Pulmonary artery endothelial cell (primary cell): ENCODE measurements around the gene WDR31. TPM values are rescaled to one million over a fixed set of nuclear protein-coding genes. Genes with fewer than 3 reads are reported as not detected.
"Not testable (repeated sequence)": the region's sequence is repeated elsewhere in the genome, so short reads cannot be mapped to it uniquely, and the experiment has no call there.

ENCODE experiments used
- DNase-seq: peaks from one replicate; pipeline ENCODE4 v3.0.0-alpha.2; 2011; ENCODE audit warnings: low read depth, low spot score
- total RNA-seq: library from RNA; depleted of rRNA; stranded (reverse); fragments of >200 nt; gene quantifications from 2 replicates; pipeline ENCODE4 v1.2.3, GENCODE V29; 2014

Gene WDR31
- total RNA-seq, 1 donor from 2014 or later = 1.4 TPM

DNA sequence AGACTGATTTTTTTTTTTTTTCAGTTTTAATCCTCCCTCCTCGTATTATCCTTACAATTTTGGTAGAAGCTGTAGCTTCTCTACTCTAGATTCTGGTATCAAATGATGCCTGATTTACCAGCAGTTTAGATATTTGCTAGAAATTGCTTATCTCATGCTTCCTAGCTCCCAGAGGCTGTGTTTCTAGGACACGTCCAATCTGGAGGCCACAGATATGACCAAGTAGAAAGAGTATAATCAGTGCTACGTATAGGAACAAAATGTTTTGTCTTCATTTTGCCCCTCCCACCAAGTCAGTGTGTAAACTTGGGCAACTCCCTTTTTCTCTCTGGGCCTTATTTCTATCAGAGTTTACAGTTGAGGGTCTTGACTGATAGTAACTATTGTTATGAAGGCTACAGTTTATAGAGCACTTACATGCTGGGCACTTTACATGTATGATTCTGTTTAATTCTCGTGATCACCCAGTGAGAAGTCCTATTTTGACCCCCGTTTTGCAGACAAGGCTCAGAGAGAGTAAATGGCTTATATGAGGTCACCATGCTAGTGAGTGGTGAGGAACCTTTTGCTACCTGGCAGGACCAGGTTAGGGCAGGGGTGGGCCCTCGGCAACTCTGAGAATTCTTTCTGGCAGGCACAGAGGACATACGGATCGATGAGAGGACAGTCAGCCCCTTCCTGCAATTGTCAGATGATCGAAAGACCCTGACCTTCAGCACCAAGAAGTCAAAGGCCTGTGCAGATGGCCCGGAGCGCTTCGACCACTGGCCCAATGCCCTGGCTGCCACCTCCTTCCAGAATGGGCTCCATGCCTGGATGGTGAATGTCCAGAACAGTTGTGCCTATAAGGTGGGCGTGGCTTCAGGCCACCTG lies 29.1 kb upstream of the WDR31 start:
- DNase-seq = no peak

DNA sequence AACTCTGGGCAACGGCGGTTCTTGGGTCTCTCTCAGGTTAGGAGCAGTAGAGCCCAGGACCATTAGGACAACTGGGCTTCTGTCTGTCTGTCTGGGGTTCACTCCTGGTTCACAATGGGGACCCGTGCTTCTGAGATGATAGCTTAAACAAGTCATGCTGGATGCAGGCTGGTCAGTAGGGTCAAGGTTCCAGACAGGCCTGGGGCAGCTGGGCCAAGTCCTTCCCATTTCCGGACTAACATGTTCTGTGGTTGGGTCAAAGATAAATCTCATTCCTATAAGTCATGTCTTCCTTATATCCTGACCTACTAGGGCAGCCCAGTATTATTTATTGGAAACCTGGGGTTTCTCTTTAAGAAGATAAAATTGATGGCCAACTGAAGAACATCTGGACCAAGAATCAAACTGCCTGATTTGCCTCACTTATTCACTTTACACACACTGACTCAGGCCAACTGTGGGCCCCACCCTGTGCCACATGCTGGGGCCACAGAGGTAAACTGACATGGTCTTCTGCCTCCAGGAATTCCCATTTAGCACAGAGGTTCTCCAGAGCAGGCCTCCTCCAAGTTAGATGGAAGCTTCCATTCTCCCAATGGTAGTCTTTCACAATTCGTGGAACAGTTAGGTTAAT lies 28.4 kb upstream of the WDR31 start:
- no peak for DNase-seq

DNA sequence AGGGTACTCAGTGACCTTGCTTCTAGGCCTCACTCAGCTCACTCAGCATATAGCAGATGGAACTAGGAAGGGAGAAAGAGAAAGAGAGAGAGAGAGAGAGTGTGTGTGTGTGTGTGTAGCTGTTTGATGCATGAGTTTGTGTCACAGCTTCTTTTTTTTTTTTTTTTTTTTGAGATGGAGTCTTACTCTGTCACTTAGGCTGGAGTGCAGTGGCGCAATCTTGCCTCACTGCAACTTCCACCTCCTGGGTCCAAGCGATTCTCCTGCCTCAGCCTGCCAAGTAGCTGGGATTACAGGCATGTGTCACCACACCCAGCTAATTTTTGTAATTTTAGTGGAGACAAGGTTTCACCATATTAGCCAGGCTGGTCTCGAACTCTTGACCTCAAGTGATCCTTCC lies 25.6 kb upstream of the WDR31 start:
- DNase-seq = not testable (repeated sequence)

DNA sequence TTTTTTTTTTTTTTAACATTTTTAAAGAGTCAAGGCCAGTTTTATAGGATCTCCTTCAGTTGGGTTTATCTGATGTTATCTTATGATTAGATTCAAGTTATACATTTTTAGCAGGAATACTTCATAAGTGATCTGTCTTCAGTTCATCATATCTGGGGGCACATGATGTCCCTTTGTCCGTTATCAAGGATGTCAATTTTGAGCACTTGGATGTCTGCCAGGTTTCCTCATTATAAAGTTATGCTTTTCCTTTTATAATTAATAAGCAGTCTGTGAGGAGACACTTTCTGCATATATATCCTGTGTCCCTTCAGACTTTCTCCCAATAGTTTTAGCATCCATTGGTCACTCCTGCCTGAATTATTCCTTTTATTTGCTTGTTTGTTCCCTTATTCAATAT lies 24.9 kb upstream of the WDR31 start:
- no peak for DNase-seq

- no peak for DNase-seq
These were observed 23.3 kb upstream of the WDR31 start for GRCh38 chr9:113363336-113363735.

DNA sequence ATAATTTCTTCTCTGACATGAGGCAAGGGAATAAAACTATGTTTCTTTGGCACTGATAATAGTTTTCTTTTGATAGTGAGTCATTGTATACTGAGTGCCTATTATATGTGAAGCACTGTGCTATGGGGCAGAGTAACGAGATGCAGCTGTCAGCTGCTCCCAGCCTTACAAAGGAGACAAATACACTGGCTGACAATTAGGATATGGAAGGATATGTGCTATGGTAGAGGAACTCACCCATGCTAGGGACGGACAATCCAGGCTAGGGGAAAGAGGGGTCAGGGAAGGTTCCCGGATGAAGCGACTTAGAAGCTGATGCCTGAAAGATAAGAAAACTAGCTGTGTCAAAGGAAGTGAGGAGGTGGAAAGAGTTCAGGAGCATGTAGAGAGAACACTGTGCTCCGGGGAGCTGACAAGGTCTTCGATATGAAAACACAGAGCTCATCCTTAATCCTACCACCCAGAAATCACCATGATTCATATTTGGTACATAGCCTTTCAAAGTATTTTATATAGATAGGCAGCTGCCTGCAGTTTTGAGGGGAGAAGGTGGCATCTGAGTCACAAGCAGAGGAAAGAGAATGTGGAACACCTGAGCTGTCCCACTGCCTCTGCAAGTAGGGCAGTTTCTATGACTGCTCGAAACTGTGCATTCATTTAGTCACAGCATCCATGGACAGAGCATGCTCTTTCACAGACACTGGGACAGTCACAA lies 21.4 kb upstream of the WDR31 start:
- DNase-seq = no peak

- no peak for DNase-seq
These were observed 20.3 kb upstream of the WDR31 start for GRCh38 chr9:113360242-113360842.

DNA sequence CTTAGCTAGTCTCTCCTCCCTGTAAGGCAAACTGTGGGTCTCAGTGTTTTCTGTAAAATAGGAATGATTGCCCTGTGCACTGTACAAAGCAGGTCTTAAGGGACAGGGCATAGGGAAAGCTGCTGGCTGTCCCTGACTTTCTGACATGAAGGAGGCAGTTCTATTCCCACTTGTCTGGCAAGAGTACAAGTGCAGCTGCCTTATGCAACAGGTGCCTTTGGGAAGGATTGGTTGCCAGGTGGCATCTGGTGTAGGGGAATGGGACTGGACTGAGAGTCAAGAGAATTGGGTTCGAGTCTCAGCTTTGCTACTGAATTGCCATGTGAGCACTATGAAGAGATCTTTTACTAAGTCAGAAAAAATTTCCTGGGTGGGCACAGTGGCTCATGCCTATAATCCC lies 19.3 kb upstream of the WDR31 start:
- DNase-seq = no peak

- no peak for DNase-seq
These were observed 16.7 kb upstream of the WDR31 start for GRCh38 chr9:113356686-113357292.

DNA sequence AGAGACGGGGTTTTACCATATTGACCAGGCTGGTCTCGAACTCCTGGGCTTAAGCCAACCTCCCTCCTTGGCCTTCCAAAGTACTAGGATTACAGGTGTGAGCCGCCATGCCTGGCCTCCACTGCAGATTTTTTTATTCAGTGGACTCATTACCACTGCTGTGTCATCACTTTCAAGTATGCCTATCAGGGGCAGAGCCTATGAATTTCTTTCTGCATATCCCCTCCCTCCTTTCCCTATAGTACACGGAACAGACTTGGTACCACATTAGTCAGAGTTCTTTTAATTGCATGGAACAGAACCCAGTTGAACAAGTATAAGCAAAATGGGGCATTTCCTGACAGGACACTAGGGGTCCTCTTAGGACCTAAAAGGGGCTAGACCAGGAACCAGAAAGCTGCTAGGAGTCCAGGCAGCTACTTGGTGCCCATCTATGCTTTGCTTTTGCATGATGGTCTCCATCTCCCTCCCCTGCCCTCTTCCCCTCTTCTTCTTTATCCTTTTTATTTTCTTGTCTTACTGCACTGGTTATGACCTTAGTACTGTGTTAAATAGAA lies 15.0 kb upstream of the WDR31 start:
- no peak for DNase-seq

GRCh38 chr9:113352411-113352810 lies 12.3 kb upstream of the WDR31 start:
- DNase-seq = no peak

DNA sequence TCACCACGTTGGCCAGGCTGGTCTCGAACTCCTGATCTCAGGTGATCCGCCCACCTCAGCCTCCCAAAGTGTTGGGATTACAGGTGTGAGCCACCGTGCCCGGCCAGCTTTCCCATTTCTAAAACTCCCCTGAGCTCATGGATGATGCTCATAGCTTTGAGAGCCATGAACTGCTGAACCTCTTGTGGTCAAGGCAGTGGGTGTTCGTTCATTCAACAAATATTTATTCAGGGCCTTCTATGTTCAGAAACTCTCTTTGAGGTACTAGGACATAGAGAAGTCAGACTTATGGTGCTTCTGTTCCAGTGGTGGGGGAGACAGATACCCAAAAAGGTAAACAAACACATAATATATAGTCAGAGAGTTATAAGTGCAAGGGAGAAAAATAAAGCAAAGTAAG lies 11.9 kb upstream of the WDR31 start:
- no peak for DNase-seq

GRCh38 chr9:113350937-113351336 lies 10.9 kb upstream of the WDR31 start:
- no peak for DNase-seq

- DNase-seq = no peak
These were observed 10.1 kb upstream of the WDR31 start for GRCh38 chr9:113350107-113350661.

- DNase-seq = no peak
These were observed 9.5 kb upstream of the WDR31 start, which contains the start of gene BSPRY for GRCh38 chr9:113349445-113350094. BSPRY (plus strand) TSS chr9:113349541; CDS start chr9:113349580, 39 bp downstream.

DNA sequence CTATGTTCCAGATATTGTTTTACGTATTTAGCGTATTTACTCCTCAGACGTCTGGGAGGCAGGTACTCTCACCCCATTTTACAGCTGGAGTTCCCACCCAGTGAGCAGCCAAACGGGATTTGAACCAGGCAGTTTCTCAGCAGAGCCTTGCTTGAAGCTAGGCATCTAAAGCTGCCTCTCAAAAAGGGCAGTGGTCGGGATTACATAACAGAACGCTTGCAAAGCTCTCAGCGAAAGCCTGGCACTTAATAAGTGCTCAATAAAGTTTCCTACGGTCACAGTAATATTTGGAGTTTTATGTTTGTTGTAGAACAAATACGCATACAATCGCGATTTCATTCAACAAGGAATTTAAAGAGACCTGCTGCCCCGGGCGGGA lies 9.0 kb upstream of the WDR31 start:
- no peak for DNase-seq

DNA sequence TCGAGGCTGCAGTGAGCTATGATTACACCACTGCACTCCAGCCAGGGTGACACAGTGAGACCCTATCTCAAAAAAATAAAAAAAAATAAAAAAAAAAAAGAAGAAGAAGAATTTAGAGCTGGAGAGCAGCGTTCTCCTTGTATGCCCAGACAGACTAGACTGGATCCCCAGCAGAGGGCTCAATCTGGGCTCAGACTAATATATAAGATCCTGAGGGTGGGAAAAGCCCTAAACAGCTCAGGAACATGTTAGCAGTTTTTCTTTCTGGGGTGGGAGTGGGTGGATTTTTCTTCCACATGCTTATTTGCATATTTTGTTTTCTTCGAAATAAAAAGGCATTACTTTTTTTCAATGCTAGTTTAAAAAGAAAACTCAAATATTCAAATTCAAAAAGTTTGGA lies 8.4 kb upstream of the WDR31 start:
- DNase-seq = no peak

DNA sequence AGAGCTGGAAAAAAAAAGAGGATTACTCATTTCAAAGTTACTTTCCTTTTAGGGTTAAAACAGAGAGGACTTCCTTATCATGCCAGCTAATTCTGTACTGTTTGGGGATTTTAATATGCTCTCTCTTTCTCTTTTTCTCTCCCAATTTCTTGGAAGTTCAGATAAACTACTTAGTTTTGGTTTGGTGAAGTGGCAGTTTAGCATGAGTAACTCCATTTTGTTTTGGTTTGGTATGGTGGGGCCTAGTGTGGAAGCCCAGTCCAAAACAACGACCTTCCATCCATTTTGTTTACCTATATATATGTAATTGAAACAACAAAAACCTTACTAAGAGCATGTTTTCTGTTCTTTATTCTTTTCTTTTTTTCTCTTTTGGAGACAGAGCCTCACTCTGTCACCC lies 5.6 kb upstream of the WDR31 start:
- DNase-seq = no peak

- DNase-seq = no peak
These were observed 5.1 kb upstream of the WDR31 start for GRCh38 chr9:113345190-113345589.

DNA sequence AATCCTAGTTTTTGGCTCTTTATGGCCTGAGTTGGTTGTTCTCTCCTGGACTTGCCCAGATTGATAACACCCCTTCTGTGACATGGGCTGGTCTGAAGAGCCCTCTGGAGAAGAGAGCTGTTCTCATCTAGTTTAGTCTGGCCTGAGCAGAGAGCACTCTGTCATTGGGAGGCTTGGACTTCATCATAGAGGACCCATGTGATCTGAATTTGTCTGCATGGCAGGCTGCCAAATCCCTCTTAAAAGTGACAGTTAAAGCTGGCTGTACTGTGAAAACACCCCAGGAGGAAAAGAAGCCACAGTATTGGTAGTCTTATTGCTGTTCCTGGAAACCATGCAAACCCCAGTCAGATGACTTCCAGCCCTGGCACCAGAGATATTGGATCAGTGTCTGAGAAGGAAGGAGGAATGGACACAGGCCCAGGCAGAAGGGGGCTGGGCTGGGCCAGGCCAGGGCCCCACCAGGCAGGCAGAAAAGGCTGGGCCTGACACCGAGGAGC lies 3.7 kb upstream of the WDR31 start:
- no peak for DNase-seq
